OCI-LY3 (cell line): ENCODE data around the gene BLCAP.

Experiments used
- H2AFZ ChIP-seq: fragments of 200-600, 300-600 bp; shearing (Covaris generic); 2 replicates; pipeline ENCODE4 v1.6.0; 2014; ENCODE audit warnings: antibody characterized with exemption, low read depth, low read length
- H3K27ac ChIP-seq: fragments of 200-600, 300-600 bp; sonication (generic); 2 replicates; pipeline ENCODE4 v1.5.1; 2014; ENCODE audit warnings: mild to moderate bottlenecking, low read length, moderate library complexity, mixed read lengths
- H3K27me3 ChIP-seq: fragments of 200-600, 300-600 bp; sonication (generic); 2 replicates; pipeline ENCODE4 v1.6.1; 2014; ENCODE audit warnings: low read depth, low read length, mixed read lengths
- H3K36me3 ChIP-seq: fragments of 200-600, 300-600 bp; sonication (generic); replicated peaks from 2 replicates; pipeline ENCODE3; 2014; ENCODE audit warnings: low read depth, low read length, mixed read lengths
- H3K4me1 ChIP-seq: fragments of 300-600, 200-600 bp; sonication (generic); 2 replicates; pipeline ENCODE4 v1.6.1; 2014; ENCODE audit warnings: low read length, mixed read lengths
- H3K4me2 ChIP-seq: fragments of 200-600, 300-600 bp; sonication (generic); 2 replicates; pipeline ENCODE4 v1.6.1; 2014; ENCODE audit warnings: low read length, mixed read lengths
- H3K4me3 ChIP-seq: fragments of 300-600, 200-600 bp; sonication (generic); 2 replicates; pipeline ENCODE4 v1.5.1; 2014; ENCODE audit warnings: antibody characterized with exemption, mild to moderate bottlenecking, low read length, moderate library complexity
- H3K79me2 ChIP-seq: fragments of 300-600, 200-600 bp; shearing (Covaris generic); 2 replicates; pipeline ENCODE4 v1.6.1; 2014; ENCODE audit warnings: mild to moderate bottlenecking, low read length, mixed read lengths
- H3K9ac ChIP-seq: fragments of 300-600, 200-600 bp; shearing (Covaris generic); 2 replicates; pipeline ENCODE4 v1.6.0; 2014; ENCODE audit warnings: mild to moderate bottlenecking, low read length, moderate library complexity
- H3K9me3 ChIP-seq: fragments of 200-600, 300-600 bp; shearing (Covaris generic); 2 replicates; pipeline ENCODE4 v1.6.1; 2014; ENCODE audit warnings: low read length, mixed read lengths; ENCODE audit not compliant: insufficient read depth
- H4K20me1 ChIP-seq: fragments of 200-600, 300-600 bp; sonication (generic); 2 replicates; pipeline ENCODE4 v1.6.1; 2016; ENCODE audit warnings: low read length, mixed read lengths; ENCODE audit not compliant: insufficient read depth
- EZH2phosphoT487 ChIP-seq: fragments of 200-600 bp; shearing (Covaris generic); IDR thresholded peaks from 2 replicates; pipeline ENCODE4 v1.6.1; 2018; ENCODE audit warnings: antibody characterized with exemption, mixed run types, low read depth
- TF ChIP-seq, protein P1 (sequence below): fragments of 200-600, 300-600 bp; sonication (generic); IDR thresholded peaks from 2 replicates; pipeline ENCODE4 v1.5.1; 2014; ENCODE audit warnings: antibody characterized with exemption, low read length, low read depth

Gene BLCAP

GRCh38 chr20:37481610-37482009, 46.1 kb downstream of the BLCAP start:
- Histone ChIP-seq H3K79me2 (no peaks in the 10 kb centered on the region), H2AFZ (no peak overlapping the region), H3K4me1 (peaks cover 10% of the 10 kb centered on the region), H3K9ac (no peak overlapping the region), H3K9me3 (no peaks in the 10 kb centered on the region), H3K27ac (no peak overlapping the region), H3K4me2 (no peak overlapping the region), H3K4me3 (no peak overlapping the region), H4K20me1 (no peaks in the 10 kb centered on the region), H3K36me3 (no peaks in the 10 kb centered on the region), H3K27me3 (peaks cover 66% of the 10 kb centered on the region)
- TF ChIP-seq, protein P1, sequence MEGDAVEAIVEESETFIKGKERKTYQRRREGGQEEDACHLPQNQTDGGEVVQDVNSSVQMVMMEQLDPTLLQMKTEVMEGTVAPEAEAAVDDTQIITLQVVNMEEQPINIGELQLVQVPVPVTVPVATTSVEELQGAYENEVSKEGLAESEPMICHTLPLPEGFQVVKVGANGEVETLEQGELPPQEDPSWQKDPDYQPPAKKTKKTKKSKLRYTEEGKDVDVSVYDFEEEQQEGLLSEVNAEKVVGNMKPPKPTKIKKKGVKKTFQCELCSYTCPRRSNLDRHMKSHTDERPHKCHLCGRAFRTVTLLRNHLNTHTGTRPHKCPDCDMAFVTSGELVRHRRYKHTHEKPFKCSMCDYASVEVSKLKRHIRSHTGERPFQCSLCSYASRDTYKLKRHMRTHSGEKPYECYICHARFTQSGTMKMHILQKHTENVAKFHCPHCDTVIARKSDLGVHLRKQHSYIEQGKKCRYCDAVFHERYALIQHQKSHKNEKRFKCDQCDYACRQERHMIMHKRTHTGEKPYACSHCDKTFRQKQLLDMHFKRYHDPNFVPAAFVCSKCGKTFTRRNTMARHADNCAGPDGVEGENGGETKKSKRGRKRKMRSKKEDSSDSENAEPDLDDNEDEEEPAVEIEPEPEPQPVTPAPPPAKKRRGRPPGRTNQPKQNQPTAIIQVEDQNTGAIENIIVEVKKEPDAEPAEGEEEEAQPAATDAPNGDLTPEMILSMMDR = no peak
- TF ChIP-seq EZH2phosphoT487 = no peak

DNA sequence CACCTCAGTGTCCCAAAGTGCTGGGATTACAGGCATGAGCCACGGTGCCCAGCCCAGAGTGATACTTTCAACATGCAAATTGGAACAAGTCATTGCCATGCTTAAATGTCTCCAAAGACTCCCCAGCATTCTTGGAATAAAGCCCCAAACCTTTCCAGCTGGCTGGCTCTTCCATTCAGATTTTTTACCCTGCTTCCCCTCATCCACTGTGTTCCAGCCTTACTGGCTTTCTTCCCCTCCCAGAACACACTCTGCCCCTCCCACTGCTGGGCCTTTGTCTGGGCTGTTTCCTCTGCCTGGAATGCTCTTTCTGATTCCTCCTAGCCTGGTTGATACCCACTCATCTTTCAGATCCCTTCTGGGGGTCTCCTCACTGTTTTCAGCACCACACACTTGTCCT, 46.8 kb downstream of the BLCAP start:
- Histone ChIP-seq H3K9ac (no peak overlapping the region), H4K20me1 (no peaks in the 10 kb centered on the region), H3K27ac (no peak overlapping the region), H2AFZ (no peak overlapping the region), H3K36me3 (no peaks in the 10 kb centered on the region), H3K4me2 (no peak overlapping the region), H3K4me3 (no peak overlapping the region), H3K9me3 (no peaks in the 10 kb centered on the region), H3K4me1 (peaks cover 10% of the 10 kb centered on the region), H3K79me2 (no peaks in the 10 kb centered on the region), H3K27me3 (peaks cover 71% of the 10 kb centered on the region)
- no peak for TF ChIP-seq EZH2phosphoT487
- TF ChIP-seq, protein P1 = no peak

DNA sequence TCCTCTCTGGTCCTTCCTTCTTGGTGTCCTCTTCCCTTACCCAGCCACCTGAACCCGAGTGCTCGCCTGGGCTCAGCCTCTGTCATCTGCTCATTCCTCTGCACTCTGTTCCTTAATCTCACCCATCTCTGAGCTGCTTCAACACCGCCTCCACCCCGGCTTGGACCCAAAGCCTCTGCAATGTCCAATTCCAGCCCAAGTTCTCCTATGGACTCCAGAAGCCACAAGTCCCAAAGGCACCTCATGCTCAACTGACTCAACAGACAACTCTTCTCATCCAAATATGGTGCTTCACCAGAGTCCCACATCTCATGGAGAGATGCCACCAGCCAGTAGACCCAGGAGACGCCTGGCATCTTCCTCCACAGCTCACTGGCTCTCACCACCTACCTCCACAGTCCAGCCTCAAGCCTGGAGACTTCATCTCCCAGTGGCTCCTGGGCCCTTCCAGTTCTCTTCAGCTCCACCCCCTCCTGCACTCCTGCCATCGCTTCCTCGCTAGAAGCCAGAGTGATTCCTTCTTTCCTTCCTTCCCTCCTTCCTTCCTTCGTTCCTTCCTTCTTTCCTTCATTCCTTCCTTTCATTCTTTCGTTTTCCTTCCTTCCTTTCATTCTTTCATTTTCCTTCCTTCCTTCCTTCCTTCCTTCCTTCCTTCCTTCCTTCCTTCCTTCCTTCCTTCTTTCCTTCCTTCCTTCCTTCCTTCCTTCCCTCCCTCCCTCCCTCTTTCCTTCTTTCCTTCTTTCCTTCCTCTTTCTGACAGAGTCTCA, 47.6 kb downstream of the BLCAP start:
- Histone ChIP-seq H3K27ac (no peak overlapping the region), H3K36me3 (no peaks in the 10 kb centered on the region), H3K4me1 (peaks cover 10% of the 10 kb centered on the region), H2AFZ (no peak overlapping the region), H3K79me2 (no peaks in the 10 kb centered on the region), H3K4me2 (no peak overlapping the region), H3K27me3 (peaks cover 72% of the 10 kb centered on the region), H3K4me3 (no peak overlapping the region), H3K9me3 (no peaks in the 10 kb centered on the region), H4K20me1 (no peaks in the 10 kb centered on the region), H3K9ac (no peak overlapping the region)
- TF ChIP-seq, protein P1 = no peak
- TF ChIP-seq EZH2phosphoT487 = no peak

- TF ChIP-seq, protein P1 = no peak
- no peak for TF ChIP-seq EZH2phosphoT487
- Histone ChIP-seq H3K4me2 (no peak overlapping the region), H3K4me1 (peaks cover 10% of the 10 kb centered on the region), H2AFZ (no peak overlapping the region), H4K20me1 (no peaks in the 10 kb centered on the region), H3K79me2 (no peaks in the 10 kb centered on the region), H3K27ac (no peak overlapping the region), H3K36me3 (no peaks in the 10 kb centered on the region), H3K27me3 (peaks cover 74% of the 10 kb centered on the region), H3K9me3 (no peaks in the 10 kb centered on the region), H3K4me3 (no peak overlapping the region), H3K9ac (no peak overlapping the region)
Observed at GRCh38 chr20:37479266-37479665, 48.4 kb downstream of the BLCAP start.
